HG02759 (cell line): ENCODE results near the gene CRMP1.

Experiments used
- ATAC-seq: cut with Tn5 transposase; IDR thresholded peaks from one replicate; pipeline ENCODE4 v1.9.1; 2021; ENCODE audit warnings: mild to moderate bottlenecking, moderate library complexity; ENCODE audit not compliant: unreplicated experiment

CRMP1 gene

DNA sequence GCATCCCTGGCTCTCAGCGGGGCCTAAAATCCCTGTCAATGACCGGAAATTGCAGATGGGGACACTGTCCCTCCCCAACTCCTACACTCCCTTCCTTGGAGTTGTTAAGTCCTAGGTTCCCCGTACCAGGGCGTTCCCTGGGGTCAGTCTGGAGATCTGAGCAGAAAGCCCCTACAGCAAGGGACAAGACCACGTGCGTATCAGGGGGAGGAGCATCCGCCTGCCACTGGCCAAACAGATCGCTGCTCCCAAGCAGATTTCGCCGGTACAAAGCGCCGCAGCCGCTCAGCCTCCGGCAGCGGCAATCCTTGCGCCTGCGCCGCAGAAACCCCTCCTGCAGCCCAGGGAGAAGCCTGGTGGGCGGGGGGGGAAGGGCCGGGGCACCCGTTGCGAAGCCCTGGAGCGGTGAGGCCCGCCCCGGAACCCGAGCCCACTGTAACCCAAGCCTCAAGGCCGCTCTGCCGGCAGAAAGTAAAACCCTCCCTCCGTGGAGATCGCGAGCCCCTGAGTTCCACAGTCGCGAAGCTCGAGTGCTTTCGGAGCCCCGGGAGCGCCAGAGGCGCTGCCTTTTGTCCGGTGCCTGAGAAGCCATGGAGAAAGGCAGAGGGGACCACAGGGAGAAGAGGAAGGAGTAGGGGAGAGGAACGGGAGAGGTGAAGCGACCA is 2.7 kb downstream of the CRMP1 start:
- no peak for ATAC-seq

DNA sequence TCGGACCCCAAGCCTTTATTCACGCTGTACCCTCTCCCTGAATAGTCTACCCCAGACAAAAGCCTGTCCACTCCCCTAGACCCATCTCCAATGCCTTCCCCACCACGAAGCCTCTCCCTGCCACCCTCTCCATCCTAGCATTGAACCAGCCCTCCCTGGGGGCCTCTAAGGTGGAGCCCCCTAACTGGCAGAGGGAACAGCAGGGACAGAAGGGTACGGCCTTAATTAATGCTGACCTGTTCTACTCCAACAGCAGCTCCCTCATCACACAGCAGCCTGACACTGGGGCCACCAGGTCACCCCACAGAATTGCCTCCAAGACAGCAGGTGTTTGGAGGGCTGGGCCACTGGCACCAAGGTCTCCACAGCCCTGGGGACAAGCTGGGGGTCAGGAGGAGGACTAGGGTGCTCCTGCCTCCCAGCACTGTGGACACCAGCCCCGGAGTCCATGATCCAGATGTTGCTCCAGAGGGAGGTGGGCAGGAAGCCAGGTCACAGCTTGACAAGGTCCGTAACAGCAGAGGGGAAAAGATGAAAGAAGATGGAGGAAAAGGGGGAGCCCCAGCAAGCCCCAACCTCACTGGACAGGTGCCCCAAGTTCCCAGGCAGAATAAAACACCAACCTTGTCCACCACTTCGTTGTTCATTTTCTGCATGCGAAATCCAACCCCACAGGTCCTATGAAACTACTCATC is 3.7 kb downstream of the CRMP1 start:
- ATAC-seq: no peak

DNA sequence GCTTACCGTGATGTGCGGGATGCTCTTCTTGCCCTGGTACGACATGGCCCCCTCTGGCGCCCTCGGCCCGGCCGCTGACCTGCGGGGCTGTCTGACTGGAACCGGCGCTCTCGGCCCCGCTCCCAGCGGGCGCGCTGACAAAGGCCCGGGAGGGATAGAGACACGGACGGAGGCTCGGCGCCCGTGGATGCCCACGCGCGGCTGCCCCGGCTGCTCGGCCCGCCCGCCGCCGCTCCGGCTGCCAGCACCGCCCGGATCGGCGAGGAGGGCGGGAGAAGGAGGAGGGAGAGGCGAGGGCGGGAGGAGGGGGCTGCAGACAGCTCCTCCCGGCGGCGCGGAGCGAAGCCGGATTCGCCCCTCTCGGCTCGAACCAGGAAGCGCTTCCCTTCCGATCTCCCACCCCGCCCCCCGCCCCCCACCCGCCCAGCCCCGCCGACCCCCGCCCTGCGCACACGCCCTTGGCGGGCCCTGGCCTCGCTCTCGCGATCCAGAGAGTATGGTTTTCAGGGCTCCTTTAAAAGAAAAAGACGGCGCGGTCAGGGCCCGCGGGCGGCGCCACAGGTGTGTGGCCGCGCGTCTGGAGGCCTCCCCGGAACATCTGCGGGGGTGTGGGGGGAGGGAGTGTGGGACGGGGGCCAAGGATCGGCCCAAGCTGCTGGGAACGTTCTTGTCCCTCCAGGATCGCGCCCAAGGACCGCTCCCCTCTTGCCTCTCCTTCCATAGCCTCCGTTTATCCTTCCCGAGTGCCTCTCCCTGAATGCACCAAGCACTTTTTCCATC is 4.5 kb downstream of the CRMP1 start:
- no peak for ATAC-seq

DNA sequence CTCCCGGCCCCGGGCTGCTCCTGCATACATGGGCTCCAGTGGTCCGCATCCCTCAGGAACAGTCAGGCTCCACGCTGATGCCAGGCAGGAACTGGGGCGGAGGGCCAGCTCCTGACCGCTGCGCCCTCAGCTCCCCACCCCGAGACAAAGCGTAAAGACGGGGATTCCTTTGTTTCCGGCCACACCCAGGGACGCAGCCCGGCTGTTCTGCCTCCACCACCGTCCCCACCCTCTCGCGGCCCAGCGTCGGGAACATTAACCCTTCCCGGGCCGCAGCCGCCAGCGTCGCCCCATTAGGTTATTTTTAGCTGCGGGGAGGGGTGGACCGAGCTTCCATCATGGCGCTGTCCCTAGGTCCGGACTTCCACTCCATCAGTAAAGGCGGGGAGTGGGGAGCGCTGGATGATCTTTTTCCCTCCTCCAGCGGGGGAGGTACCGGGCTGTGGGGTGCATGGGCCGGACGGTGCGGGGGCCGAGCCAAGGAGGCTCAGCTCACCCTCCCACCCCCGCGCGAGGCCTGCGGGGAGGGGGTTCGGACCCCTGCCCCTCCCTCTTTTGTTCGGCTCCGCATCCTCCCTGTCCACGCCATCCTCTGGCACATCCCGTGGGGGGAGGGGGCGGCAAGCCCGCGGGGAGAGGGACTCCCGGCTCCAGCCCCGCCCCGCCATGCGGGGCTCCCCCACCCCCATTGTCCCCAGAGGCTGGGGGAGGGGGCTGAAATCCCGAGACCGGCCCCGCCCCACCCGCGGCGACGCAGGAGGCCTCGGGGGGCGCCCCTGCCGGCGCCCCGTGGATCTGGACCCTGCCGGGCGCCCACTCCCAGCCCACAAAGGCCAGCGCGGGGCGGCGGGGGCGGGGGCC is 5.3 kb downstream of the CRMP1 start:
- ATAC-seq: no peak

DNA sequence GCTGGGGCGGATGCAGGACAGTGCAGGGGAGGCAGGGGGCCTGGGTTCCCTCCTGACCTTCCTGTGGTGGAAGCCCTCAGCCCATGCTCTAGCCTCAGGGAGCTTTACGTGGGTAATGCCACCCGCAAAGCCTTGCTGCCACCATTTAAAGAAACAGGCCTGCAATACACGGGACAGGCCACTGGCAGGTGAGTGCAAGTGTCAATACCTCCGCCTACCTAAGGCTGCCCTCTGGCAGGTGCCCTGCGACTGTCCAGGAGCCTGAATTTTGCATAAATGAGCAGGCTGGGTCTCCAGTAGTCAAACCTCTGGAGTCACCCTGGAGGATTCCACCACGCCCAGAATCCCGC is 5.9 kb downstream of the CRMP1 start:
- ATAC-seq: no peak

DNA sequence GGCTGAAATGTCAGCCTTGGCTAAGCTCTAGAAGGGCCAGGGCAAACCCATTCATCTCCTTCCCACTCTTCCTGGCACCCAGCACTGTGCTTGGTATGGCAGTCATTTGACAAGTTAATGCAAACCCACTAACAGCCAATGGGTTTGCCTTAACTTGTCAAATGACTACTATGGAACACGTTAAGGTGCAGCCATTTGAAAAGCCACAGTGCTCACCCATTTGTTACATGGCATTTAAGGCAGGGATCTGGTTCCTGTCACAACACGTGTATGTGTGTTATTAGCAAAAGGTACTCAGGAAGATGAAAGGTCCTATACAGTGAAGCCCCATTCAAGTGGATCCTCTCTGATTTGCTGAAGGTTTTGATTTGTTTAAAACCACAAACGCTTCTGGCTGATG is 7.2 kb downstream of the CRMP1 start:
- no peak for ATAC-seq

DNA sequence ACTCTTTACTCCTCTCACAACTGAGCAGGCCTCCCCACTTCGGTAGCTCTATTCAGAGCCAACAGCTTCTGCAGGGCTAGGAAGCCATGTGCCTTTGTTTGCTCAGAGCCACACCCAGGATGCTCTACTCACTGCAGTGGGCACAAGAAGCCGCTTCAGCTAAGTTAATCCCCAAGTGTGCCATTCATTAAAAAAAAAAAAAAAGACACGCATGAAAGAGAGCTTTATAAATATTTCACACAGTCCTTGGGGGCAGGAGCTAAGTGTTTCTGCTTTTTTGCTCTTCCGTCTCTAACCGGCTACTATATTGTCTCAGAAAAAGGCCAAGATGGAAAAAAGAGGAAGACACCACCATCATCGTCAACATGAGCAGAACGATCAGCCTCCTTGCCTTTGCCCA is 8.1 kb downstream of the CRMP1 start:
- no peak for ATAC-seq

DNA sequence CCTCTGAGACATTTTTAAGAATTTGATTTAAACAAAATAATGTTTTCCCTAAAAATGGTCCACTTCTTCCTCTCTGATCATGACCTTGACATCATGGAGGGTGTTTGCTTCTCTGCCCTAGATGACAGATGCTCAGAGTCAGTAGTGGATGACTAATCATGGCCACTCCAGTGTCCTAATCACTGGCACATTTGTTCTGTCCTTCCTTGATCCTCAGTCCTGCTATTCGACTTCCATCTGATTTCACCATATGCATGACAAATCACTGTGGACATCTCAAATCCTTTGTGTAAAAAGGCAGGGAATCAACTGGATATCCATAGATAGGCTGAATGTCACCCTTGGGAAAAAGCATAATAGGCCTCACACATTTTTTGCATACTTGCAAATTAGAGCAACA is 9.0 kb downstream of the CRMP1 start:
- no peak for ATAC-seq

DNA sequence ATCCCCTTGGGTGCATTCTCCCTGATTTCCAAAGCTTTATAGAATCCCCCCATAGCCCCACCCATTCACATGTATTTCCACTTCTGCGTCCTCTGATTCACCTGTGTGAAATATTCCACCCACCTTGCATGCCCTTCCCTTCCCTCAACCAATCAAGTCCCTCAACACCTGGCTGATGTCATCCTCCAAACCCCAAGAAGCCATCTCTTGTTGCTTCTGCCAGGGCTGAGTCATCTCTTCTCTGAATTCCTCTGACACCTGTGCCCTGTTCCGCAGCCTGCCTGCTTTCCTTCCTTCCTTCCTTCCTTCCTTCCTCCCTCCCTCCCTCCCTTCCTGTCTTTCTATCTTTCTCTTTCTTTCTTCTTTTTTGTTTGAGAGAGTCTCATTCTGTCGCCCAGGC is 9.9 kb downstream of the CRMP1 start:
- no peak for ATAC-seq

DNA sequence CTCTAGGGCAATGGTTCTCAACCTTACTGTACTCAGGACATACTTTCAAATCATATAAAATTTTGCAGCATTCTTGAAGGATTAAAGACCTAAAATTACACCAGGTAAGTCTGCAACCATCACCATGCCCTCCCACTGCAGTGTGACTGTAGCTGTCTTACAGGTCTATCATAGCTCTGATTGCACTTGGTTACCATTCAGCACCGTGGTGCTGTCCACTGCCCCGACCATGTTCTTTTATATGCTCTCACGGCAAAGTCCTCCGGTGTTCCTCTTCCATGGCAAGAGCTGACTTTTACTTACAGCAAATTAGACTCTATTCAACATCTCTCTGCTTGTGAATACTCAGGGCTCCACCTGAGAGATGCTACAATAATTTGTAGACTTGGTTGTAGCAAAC is 11.5 kb downstream of the CRMP1 start:
- ATAC-seq: no peak

DNA sequence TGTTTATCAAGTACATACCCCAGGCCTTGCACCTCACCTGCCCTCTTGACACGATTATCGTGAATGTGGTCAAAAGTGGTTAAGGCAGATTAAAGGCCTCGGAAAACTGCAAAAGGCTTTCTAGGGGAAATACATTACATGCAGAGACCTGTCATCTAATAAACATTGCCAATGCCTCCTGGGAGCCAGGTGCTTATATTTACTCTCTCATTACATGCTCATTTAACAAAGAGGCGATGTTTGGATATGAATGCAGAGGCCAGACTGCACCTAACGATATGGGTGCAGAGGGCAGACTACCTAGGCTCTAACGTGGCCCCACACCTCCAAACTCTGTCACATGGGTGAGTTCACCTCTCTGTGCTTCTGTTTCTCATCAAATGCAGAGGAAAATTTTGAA is 14.5 kb downstream of the CRMP1 start:
- no peak for ATAC-seq

DNA sequence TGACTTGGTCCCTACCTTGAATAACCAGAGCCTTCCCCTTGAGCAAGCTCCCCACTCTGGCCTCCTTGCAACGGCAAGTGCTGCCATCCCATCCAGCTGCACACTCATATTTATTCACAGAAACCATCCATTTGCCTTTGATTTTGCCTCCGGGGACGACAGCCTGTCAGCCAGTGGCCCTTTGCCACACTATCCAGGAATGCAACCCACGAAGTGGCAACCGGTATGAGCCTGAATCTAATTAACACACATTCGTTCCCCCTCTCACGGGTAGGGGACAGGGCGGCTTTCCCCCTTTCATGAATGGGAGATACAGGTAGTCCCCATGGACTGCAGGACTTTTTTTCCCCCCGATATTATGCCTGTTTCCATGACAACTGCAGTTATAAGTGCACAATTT is 15.5 kb downstream of the CRMP1 start:
- no peak for ATAC-seq

DNA sequence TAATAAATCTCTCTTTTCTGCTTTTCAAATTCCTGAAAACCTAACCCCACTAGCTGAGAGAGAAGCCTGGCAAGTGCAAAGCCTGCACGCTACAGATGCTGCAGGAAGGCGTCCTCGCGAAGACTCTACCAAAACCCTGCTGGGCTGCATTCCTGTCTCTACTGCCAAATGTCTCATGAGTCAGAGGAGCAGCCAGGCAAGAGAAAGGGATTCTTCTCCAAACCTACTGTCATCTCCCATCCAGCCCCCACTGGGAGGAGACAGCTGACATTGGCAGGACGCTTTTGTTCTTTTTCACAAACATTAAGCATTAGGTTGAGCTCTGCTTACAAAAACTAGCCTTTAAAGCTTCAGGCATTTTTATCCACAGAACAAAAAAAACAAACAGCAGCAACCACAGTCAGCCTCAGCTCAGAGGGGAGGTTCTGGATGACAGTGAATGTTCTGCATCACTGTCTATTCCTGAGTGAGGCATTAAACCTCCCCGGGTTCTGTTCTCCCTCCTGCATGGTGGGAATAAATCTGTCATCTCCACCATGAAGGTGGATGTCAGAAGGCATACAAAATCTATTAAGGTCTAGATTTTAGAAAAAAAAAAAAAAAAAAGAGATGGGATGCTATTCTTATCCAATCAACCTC is 18.0 kb downstream of the CRMP1 start:
- no peak for ATAC-seq

DNA sequence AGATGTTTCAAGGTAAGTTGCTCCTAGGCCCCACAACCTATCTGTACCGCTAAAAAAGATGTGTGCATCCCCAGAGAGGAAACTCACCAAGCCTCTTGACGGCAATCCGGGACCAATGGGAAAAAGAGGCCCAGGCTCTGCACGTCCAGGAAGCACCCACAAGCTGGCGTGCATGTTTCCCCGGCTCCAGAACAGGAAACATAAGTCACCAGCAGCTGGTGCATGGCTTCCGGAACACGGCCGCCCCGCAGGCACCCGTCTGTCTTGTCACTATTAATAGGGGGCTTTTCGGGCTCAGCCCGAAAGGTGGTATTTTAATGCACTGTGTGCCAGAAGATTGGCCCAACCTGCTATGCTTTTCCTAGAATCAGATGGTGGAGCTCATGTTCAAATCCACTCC is 22.2 kb downstream of the CRMP1 start:
- ATAC-seq: no peak

DNA sequence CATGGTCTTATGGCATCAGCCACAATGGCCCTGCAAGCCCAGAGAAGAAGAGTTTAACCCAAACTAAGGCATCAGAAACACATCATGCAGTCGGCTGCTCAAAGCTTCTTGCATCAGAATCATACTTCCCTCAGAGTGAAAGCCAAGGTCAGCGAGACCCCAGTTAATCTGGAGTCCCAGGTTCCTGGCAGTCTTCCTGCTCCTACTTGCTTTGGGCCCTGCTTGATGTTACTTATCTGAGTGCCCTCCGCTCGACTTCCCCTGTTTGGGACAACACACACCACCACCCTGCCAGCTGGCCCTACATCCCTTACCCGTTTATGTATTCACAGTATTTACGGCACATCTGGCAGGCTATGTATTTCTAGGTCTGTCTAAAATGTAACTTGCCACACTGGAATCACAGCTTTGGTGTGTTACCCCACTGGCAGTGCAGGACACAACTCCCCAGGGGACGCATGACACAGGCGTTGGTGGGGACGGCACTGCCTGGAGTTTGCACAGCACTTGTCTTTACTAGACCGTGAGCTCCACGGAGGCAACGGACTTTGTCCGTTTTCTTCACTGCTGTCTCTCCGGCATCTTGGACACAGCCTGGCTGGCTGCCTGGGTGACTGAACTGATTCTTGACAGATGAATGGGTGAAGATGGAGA is 22.8 kb downstream of the CRMP1 start:
- ATAC-seq: no peak

DNA sequence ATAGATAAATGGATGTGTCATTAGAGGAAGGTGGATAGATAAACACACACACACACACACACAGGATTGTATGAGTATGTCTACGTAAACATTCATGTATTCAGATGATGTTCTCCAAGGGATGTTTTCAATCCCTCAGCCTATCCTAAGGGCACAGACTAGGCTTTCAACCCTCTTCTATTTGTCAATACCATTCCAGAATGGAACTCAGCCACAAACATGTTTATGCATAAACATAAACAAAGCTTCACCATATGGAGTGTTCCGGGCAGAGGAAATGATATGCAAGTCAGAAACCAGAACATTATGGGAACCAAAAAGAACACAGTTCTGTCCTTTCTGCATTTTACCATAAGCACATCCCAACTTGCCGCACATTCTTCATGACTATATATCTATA is 25.0 kb downstream of the CRMP1 start:
- ATAC-seq: no peak

DNA sequence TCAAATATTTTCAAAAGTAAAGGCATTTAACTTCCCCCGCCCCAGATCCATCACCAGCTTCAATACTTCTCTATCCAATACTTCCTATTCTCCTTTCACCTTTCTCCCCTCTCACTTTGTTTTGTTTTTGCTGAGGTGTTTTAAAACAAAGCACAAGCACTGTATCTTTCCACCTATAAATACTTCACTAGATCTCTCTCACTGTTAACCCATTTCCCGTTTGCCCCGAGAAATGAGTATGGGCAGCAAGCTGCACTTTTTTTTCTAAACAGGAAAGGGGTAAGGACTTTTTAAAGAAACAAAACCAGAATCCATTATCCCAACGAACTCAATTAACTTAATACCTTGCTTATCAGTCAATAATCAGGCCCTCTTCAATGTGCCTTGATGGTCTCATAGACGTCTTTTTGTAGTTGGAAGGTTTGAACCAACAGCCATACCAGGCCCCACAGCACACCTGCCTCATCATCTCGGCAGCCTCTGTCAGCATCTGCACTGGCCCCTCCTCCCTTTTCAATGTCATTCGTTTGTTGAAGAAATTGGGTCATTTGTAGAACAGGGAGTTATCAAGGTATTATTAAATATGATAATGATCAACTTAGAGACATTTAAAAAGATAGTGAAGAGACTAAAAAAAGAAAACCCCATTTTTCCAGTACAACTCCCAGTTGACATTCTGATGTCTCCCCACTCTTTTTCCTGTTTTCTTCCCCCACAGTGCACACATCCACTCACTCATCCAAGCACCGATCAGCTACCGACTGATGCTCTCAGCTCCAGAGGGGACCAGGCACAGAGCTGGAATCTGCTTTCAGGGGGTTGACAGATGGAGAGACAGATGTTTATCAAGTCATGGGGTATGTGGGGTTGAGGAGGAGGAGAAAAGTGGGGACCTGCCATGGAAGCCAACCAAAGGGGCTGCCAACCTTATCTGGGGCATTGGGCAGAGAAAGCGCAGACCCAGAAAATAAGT is 25.8 kb downstream of the CRMP1 start:
- no peak for ATAC-seq

DNA sequence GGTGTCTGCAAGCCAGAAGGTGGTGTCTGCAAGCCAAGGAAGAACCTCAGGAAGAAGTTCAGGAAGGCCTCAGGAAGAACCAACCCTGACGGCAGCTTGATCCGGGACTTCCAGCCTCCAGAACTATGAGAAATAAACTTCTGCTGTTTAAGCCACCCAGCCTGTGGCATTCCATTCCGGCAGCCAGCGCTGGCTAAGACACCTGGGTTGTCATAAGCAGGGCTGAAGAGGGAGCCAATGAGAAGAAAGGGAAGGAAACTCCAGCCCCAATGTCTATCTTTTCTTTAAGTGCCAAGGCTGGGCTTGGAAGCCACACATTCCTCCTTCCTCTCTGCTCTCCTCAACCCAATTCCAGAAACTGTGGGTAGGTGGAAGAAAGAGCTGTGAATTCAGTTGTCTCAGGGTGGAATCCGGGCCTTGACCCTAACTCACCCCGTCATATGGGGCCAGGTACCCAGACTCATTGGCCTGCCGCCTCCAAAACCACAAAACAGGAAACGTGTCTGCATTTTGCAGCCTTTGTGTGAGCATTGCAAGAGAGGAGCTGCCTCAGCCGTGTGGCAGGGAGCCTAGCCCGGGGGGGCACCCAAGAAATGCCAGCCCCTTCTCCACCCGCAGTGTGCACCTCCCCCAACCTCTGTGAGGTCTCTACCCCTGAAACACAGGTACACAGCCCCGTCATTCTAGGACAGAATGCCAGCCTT is 26.8 kb downstream of the CRMP1 start:
- no peak for ATAC-seq
